SK-N-SH (cell line): ENCODE measurements around the gene ATG9A. TPM values are rescaled to one million over a fixed set of nuclear protein-coding genes. Genes with fewer than 3 reads are reported as not detected.

ENCODE experiments used
- CHD2 ChIP-seq: fragments of 150-350 bp; IDR thresholded peaks from 2 replicates; pipeline ENCODE4 v1.6.1; 2018; ENCODE audit warnings: low read length; ENCODE audit not compliant: partially characterized antibody
- CTCF ChIP-seq: fragments of 200-600 bp; sonication (generic); IDR thresholded peaks from 2 replicates; pipeline ENCODE4 v1.6.1; 2017; ENCODE audit warnings: antibody characterized with exemption, mild to moderate bottlenecking, moderate library complexity
- ELF1 ChIP-seq: IDR thresholded peaks from 2 replicates; pipeline ENCODE4 v1.4.0; 2012
- EP300 ChIP-seq, 2 experiments: IDR thresholded peaks; 2 replicates each; pipeline versions ENCODE4 v1.4.0 to v1.6.1; 2012; ENCODE audit warnings: borderline replicate concordance in 1 of 2, low read depth in 1 of 2, low read length in 1 of 2
- EZH2phosphoT487 ChIP-seq: fragments of 200-600 bp; sonication (generic); IDR thresholded peaks from 2 replicates; pipeline ENCODE4 v1.6.1; 2017; ENCODE audit warnings: low read depth, mixed run types, mild to moderate bottlenecking, antibody characterized with exemption, moderate library complexity, borderline replicate concordance
- FOXM1 ChIP-seq: IDR thresholded peaks from 2 replicates; pipeline ENCODE4 v1.4.0; 2012; ENCODE audit warnings: low read depth, mild to moderate bottlenecking
- GABPA ChIP-seq: IDR thresholded peaks from 2 replicates; pipeline ENCODE4 v1.4.0; 2012; ENCODE audit warnings: low read depth, mild to moderate bottlenecking
- JUND ChIP-seq: IDR thresholded peaks from 2 replicates; pipeline ENCODE4 v1.4.0; 2012
- MAX ChIP-seq: IDR thresholded peaks from 2 replicates; pipeline ENCODE4 v1.4.0; 2012; ENCODE audit warnings: low read depth
- MEF2A ChIP-seq: IDR thresholded peaks from 2 replicates; pipeline ENCODE4 v1.4.0; 2012; ENCODE audit warnings: low read depth, borderline replicate concordance
- NRF1 ChIP-seq: IDR thresholded peaks from 2 replicates; pipeline ENCODE4 v1.6.1; 2012; ENCODE audit warnings: low read depth, mild to moderate bottlenecking, low read length
- PBX3 ChIP-seq: IDR thresholded peaks from 2 replicates; pipeline ENCODE4; 2012
- POLR2AphosphoS5 ChIP-seq: IDR thresholded peaks from 2 replicates; pipeline ENCODE4 v1.6.1; 2012; ENCODE audit warnings: low read depth, low read length
- REST ChIP-seq: IDR thresholded peaks from 2 replicates; pipeline ENCODE4 v1.6.1; 2012; ENCODE audit warnings: mild to moderate bottlenecking, low read depth, low read length, moderate library complexity
- RXRA ChIP-seq: IDR thresholded peaks from 2 replicates; pipeline ENCODE4 v1.4.0; 2012; ENCODE audit warnings: low read depth, mild to moderate bottlenecking, borderline replicate concordance
- SIN3A ChIP-seq: IDR thresholded peaks from 2 replicates; pipeline ENCODE4 v1.6.1; 2012; ENCODE audit warnings: low read depth, mild to moderate bottlenecking, low read length, moderate library complexity, borderline replicate concordance
- TAF1 ChIP-seq: IDR thresholded peaks from 2 replicates; pipeline ENCODE4 v1.6.1; 2012; ENCODE audit warnings: low read depth, mild to moderate bottlenecking, low read length, moderate library complexity, borderline replicate concordance
- TCF12 ChIP-seq: IDR thresholded peaks from 2 replicates; pipeline ENCODE4 v1.4.0; 2012
- USF1 ChIP-seq: IDR thresholded peaks from 2 replicates; pipeline ENCODE4 v1.4.0; 2012; ENCODE audit warnings: low read depth, borderline replicate concordance
- YY1 ChIP-seq: IDR thresholded peaks from 2 replicates; pipeline ENCODE4 v1.4.0; 2012; ENCODE audit warnings: low read depth, mild to moderate bottlenecking
- polyA plus RNA-seq, 3 experiments: library from polyadenylated mRNA; depleted of rRNA; stranded (reverse); fragments of >200 nt; gene quantifications; 2 replicates each; pipeline ENCODE4 v1.2.3, GENCODE V29; 2012

Gene ATG9A
- polyA plus RNA-seq, 1 of the 3 experiments (the other 2 are of a cell fraction) = 29.6 TPM

- TF ChIP-seq REST (peak; percentile 93), CHD2 (peak; percentile 7), POLR2AphosphoS5 (no peak), USF1 (no peak), MAX (0 out of 2 replicates have a peak, but pooled peaks have one; percentile 65), CTCF (no peak; the same call in 1 of the 2 replicates), NRF1 (no peak), PBX3 (no peak), ELF1 (no peak), SIN3A (no peak), EZH2phosphoT487 (no peak), TAF1 (0 out of 2 replicates have a peak, but pooled peaks have one; percentile 21), YY1 (no peak), GABPA (no peak), EP300 (IDR thresholded peaks at IDR 0.05; ENCODE audit: borderline replicate concordance in 1 of 2, low read depth in 1 of 2, low read length in 1 of 2) (no peak), JUND (no peak), RXRA (no peak), TCF12 (no peak), FOXM1 (no peak), MEF2A (no peak)
Observed at GRCh38 chr2:219218217-219218731, 11.2 kb downstream of the ATG9A start (continued).
